ENCODE data around the gene CCDC50. TPM values are rescaled to one million over a fixed set of nuclear protein-coding genes. Genes with fewer than 3 reads are reported as not detected.

Gene CCDC50
- total RNA-seq, 1 donor from 2014 or later = 34.1 TPM

DNA sequence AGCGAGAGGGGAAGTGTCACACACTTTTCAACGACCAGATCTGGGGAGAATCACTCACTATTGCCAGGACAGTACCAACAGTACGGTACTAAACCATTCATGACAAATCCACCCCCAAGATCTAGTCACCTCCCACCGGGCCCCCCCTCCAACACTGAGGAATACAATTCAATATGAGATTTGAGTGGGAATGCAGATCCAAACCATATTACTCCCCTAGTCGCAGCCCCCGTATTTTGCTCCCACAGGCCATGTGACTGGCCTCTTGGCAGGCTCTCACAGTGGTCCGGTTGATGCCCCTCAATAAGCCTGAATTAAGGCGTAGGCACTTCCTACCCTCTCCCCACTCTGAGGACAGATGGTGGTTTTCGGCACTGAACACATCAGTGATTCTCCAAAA is 86.4 kb downstream of the CCDC50 start:
- no peaks in the 10 kb centered on the region for H3K36me3 Mint-ChIP-seq (ENCODE audit: low read depth)
- peaks cover 3% of the 10 kb centered on the region for H3K4me1 Mint-ChIP-seq
- H3K27ac Mint-ChIP-seq = no peak overlapping the region
- intact Hi-C loops (cut with micrococcal nuclease) = no loop called here
- DNase-seq = no peak
- no peaks in the 10 kb centered on the region for H3K27me3 Mint-ChIP-seq
- H3K9me3 Mint-ChIP-seq = no peaks in the 10 kb centered on the region
- H3K4me3 Mint-ChIP-seq = no peak overlapping the region

DNA sequence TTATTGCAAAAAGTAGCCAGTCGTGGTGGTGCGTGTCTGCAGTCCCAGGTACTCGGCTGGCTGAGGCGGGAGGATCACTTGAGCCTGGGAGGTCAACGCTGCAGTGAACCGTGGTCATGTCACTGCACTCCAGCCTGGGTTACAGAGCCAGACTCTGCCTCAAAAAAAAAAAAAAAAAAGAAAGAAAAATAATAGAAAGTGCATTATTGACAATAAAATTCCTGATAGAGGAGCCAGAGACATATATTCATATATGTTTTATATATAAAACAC is 88.2 kb downstream of the CCDC50 start:
- no peak overlapping the region for H3K27ac Mint-ChIP-seq
- H3K27me3 Mint-ChIP-seq = no peaks in the 10 kb centered on the region
- intact Hi-C loops (cut with micrococcal nuclease) = loop anchor here (2.0 kb wide), 1 partner anchor 1027 kb away; no protein-coding TSS in a partner anchor
- H3K4me3 Mint-ChIP-seq = no peak overlapping the region
- H3K9me3 Mint-ChIP-seq = no peaks in the 10 kb centered on the region
- no peak for DNase-seq
- peaks cover 3% of the 10 kb centered on the region for H3K4me1 Mint-ChIP-seq
- H3K36me3 Mint-ChIP-seq (ENCODE audit: low read depth) = no peaks in the 10 kb centered on the region

DNA sequence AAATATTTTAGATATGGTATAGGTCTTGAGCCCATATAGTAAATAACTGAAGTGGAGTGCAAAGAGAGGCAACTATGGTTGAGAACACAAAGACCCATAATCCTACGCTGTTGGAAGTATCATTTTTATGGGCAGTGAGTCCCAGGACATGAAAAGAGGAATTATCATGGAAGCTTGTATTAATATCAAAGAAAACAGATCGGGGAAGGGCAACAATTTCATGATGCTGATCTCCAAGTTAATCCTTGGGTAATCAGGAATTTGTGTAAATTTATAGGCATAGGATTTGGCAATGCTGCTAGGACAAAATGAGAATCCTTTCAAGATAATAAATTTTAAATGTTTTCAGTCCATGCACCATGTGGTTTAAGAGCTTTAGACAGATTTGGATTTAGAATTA is 91.6 kb downstream of the CCDC50 start:
- H3K4me1 Mint-ChIP-seq = no peaks in the 10 kb centered on the region
- no peaks in the 10 kb centered on the region for H3K27me3 Mint-ChIP-seq
- no peaks in the 10 kb centered on the region for H3K9me3 Mint-ChIP-seq
- H3K36me3 Mint-ChIP-seq (ENCODE audit: low read depth) = no peaks in the 10 kb centered on the region
- H3K27ac Mint-ChIP-seq = no peak overlapping the region
- H3K4me3 Mint-ChIP-seq = no peak overlapping the region
- intact Hi-C loops (cut with micrococcal nuclease) = loop anchor here (10.0 kb wide), 1 partner anchor 1004 kb away; no protein-coding TSS in a partner anchor
- DNase-seq = no peak

DNA sequence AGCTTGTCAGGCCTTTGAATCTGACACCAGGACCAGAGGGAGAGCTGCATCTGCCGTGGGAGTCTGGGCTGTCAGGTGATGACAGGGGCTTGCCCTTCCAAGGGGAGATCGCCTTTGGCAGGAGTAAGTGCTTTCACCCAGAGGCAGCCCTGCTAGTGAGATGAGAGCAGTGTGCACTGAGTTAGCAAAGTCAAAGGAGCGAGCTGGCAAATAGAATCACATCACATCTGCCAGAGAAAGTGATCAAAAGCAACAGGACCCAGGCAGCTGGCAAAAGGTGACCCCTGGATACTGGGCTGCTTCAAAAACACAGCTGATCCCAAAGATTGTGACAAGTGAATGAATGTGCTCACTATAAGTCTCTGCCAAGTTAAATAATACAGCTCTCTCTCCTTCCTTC is 95.7 kb downstream of the CCDC50 start:
- no peak for DNase-seq
- Mint-ChIP-seq H3K9me3 (no peaks in the 10 kb centered on the region), H3K36me3 (ENCODE audit: low read depth) (no peaks in the 10 kb centered on the region), H3K4me3 (no peak overlapping the region), H3K27me3 (no peaks in the 10 kb centered on the region), H3K4me1 (no peaks in the 10 kb centered on the region), H3K27ac (no peak overlapping the region)
- intact Hi-C loops (cut with micrococcal nuclease) = loop anchor here (10.0 kb wide), 1 partner anchor 1000 kb away; no protein-coding TSS in a partner anchor

DNA sequence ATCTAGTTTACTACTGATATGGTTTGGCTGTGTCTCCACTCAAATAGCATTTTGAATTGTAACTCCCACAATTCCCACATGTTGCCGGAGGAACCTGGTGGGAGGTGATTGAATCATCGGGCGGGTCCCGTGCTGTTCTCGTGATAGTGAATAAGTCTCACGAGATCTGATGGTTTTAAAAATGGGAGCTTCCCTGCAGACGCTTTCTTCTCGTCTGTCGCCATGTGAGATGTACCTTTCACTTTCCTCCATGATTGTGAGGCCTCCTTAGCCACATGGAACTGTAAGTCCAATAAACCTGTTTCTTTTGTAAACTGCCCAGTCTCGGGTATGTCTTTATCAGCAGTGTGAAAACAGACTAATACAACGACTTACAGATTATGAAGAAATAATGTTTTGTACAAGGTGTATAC is 96.1 kb downstream of the CCDC50 start:
- no peaks in the 10 kb centered on the region for H3K36me3 Mint-ChIP-seq (ENCODE audit: low read depth)
- no peak for DNase-seq
- no peak overlapping the region for H3K4me3 Mint-ChIP-seq
- H3K9me3 Mint-ChIP-seq = no peaks in the 10 kb centered on the region
- intact Hi-C loops (cut with micrococcal nuclease) = loop anchor here (10.0 kb wide), 1 partner anchor 999 kb away; no protein-coding TSS in a partner anchor
- H3K27ac Mint-ChIP-seq = no peak overlapping the region
- H3K27me3 Mint-ChIP-seq = no peaks in the 10 kb centered on the region
- no peaks in the 10 kb centered on the region for H3K4me1 Mint-ChIP-seq

DNA sequence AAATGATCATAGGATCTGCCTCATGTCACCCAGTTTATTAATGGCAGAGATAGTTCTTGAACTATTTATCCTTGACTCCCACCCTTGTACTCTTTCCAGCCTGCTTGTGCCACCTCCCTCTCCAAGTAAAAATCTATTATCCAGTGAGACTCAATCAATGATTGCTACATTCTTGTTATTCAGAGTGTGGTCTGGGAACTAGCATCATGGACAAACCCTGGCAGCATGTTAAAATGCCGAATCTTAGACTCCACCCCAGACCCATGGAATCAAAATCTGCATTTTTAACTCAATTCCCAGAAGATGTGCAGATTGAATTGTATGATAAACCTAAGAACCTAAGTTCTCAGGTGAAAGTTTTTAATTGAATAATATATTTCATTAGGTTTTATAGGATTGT is 97.1 kb downstream of the CCDC50 start:
- Mint-ChIP-seq H3K4me1 (no peaks in the 10 kb centered on the region), H3K36me3 (ENCODE audit: low read depth) (no peaks in the 10 kb centered on the region), H3K27me3 (no peaks in the 10 kb centered on the region), H3K9me3 (no peaks in the 10 kb centered on the region), H3K27ac (no peak overlapping the region), H3K4me3 (no peak overlapping the region)
- no peak for DNase-seq
- intact Hi-C loops (cut with micrococcal nuclease) = loop anchor here (10.0 kb wide), 1 partner anchor 998 kb away; no protein-coding TSS in a partner anchor

DNA sequence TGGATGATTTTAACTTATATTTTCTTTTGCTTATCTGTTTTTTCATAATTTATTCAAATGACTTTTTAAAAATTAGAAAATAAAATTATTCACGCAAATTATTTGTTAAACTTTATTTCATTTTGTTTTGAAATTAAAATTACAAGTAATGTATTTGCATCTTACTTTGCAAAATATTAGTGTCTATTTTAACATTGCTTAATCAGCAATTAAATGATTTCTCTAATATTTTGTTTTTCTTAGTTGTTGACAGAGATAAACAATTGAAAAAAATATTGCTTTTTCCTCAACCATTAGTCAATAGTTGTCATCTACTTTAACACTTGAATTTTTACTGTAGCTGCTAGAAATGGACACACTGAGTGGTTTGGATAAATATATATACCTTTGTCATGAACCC is 99.0 kb downstream of the CCDC50 start:
- H3K27ac Mint-ChIP-seq = no peak overlapping the region
- H3K27me3 Mint-ChIP-seq = no peaks in the 10 kb centered on the region
- H3K36me3 Mint-ChIP-seq (ENCODE audit: low read depth) = no peaks in the 10 kb centered on the region
- no peaks in the 10 kb centered on the region for H3K9me3 Mint-ChIP-seq
- H3K4me3 Mint-ChIP-seq = no peak overlapping the region
- DNase-seq = no peak
- no peaks in the 10 kb centered on the region for H3K4me1 Mint-ChIP-seq
- intact Hi-C loops (cut with micrococcal nuclease) = loop anchor here (10.0 kb wide), 1 partner anchor 997 kb away; no protein-coding TSS in a partner anchor

DNA sequence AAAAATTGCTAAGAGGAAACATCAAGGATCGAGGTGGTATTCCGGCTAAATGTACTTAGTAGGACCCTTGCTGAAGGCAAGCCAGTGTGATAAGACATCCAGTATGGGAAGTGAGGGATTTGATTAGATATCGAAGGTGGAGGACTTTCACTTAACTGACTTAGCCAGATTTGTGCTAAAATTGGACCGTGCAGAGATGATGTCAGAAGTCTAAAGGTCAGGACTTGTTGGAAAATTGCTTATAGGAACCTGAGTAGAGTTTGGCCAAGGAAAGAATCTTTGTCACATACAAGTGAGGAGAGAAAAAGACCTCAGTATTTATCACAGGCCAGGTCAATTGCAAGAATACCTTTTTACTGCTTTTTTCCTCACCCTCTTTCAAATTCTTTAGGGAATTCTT is 100.9 kb downstream of the CCDC50 start:
- Mint-ChIP-seq H3K27ac (no peak overlapping the region), H3K36me3 (ENCODE audit: low read depth) (no peaks in the 10 kb centered on the region), H3K4me1 (no peaks in the 10 kb centered on the region), H3K9me3 (no peaks in the 10 kb centered on the region), H3K27me3 (no peaks in the 10 kb centered on the region), H3K4me3 (no peak overlapping the region)
- DNase-seq = no peak
- intact Hi-C loops (cut with micrococcal nuclease) = no loop called here

DNA sequence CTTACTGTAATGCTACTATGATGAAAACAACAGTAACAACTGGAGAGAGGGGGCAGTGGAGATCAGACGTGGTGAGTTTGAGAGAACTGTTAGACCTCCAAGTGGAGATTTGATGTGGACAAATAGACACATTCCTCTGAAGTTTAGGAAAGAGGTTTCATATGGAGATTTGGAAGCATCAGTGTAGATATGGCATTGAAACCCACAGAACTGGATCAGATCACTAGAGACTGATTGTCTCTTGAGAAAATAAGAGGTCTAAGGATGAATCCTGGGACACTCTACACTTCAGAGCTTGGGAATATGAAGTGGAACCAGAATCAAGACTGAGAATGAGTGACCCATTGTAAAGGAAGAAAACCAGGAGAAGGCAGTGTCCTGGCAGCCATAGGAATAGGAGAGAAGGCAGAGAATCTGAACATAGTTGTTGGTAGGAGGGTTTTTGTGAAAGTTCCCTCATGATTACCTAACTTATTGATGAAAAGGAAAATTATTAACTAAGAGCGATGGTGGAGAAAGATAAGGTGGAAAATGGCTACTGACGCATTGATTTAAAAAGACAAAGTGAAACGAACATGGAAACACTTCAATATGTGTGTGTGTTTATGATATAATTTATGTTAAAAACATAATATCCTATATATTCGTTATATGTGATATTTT is 102.1 kb downstream of the CCDC50 start:
- Mint-ChIP-seq H3K9me3 (no peaks in the 10 kb centered on the region), H3K27me3 (no peaks in the 10 kb centered on the region), H3K36me3 (ENCODE audit: low read depth) (no peaks in the 10 kb centered on the region), H3K4me1 (no peaks in the 10 kb centered on the region), H3K27ac (no peak overlapping the region), H3K4me3 (no peak overlapping the region)
- intact Hi-C loops (cut with micrococcal nuclease) = no loop called here
- DNase-seq = no peak

DNA sequence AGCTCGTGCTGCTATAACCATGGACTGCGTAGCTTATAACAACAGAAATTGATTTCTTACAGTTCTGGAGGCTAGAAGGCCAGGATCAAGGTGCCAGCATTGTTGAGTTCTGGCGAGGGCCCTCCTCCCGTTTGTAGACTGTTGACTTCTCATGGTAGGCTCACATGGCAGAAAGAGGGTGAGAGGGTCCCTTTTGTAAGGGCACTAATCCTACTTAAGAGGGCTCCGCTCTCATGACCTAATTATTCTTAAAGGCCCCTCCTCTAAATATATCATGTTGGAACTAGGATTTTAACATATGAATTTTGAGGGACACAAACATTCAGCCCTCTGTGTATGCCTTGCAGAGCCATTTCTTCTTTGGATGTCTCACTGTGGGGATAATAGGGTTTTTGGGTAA is 103.0 kb downstream of the CCDC50 start:
- Mint-ChIP-seq H3K27ac (no peak overlapping the region), H3K36me3 (ENCODE audit: low read depth) (no peaks in the 10 kb centered on the region), H3K4me3 (no peak overlapping the region), H3K27me3 (no peaks in the 10 kb centered on the region), H3K4me1 (no peaks in the 10 kb centered on the region), H3K9me3 (no peaks in the 10 kb centered on the region)
- no peak for DNase-seq
- intact Hi-C loops (cut with micrococcal nuclease) = no loop called here

DNA sequence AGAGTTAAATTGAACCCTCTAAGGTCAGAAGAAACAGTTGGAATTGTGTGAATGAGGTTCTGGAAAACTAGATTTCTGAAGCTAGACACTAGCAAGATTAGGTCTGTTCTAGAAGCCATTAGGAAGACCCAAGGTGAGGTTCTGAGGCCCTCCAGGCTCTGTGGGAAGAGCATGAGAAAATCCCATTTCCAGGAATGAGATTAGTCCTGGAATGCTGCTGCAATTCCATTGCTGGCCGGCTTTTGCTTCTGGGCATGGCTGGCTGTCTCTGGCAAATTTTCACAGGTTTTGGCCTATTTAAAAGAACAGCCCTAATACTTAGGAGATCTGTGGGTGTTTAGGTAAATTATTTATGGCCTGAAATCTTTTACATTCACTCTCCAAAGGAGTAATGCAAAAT is 104.8 kb downstream of the CCDC50 start:
- H3K9me3 Mint-ChIP-seq = no peaks in the 10 kb centered on the region
- no peak for DNase-seq
- no peak overlapping the region for H3K27ac Mint-ChIP-seq
- H3K4me1 Mint-ChIP-seq = no peaks in the 10 kb centered on the region
- intact Hi-C loops (cut with micrococcal nuclease) = no loop called here
- H3K36me3 Mint-ChIP-seq (ENCODE audit: low read depth) = no peaks in the 10 kb centered on the region
- H3K27me3 Mint-ChIP-seq = no peaks in the 10 kb centered on the region
- H3K4me3 Mint-ChIP-seq = no peak overlapping the region

DNA sequence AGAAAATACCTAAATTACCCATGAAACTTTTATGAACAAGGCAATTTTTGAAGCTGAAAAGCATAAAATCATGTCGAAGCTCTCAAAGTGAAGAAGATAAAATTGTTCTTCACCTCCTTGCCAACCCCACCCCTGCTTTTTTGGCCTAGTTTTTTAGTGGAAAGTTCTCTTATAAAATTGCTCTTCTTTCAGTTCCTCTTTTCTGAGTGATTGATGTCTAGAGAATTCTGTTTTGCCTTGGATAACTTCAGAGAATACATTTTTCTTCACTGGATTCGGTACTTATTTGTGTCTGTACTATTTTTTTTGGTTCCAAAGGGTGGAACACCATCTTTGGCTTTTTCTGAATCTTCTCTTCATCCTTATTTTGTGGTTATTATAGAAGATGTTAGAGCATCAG is 106.8 kb downstream of the CCDC50 start:
- intact Hi-C loops (cut with micrococcal nuclease) = no loop called here
- DNase-seq = no peak
- peaks cover 4% of the 10 kb centered on the region for H3K9me3 Mint-ChIP-seq
- no peaks in the 10 kb centered on the region for H3K36me3 Mint-ChIP-seq (ENCODE audit: low read depth)
- no peaks in the 10 kb centered on the region for H3K4me1 Mint-ChIP-seq
- H3K27me3 Mint-ChIP-seq = no peaks in the 10 kb centered on the region
- no peak overlapping the region for H3K4me3 Mint-ChIP-seq
- H3K27ac Mint-ChIP-seq = no peak overlapping the region

DNA sequence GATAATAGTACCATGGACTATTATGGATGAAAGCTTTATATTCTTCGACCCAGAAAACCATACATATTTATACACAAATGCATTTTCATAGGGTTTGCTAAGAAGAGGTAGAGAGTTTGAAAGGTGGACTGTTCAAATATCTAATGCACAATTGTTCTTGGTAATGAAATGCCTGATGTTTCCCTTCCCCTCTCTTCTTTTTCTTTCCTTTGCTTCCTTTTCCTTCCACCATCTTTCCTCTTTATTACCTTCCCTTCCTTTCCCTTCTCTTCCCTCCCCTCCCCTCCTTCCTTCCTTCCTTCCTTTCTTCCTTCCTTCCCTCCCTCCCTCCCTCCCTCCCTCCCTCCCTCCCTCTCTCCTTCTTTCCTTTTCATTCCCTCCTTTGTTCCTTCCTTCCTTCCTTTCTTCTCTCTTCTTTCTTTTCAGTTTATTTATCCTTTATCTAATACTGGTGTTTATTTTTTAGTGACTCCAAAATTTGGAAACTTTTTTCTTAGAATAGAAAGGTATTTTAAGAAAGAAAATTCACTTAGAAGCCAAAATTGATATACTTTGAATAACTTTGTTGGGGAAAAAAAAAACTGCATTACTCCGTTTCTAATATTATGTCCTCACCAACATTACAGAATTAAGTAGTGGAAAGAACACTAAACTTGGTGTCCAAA is 109.1 kb downstream of the CCDC50 start:
- Mint-ChIP-seq H3K27me3 (no peaks in the 10 kb centered on the region), H3K4me3 (no peak overlapping the region)
- intact Hi-C loops (cut with micrococcal nuclease) = no loop called here

DNA sequence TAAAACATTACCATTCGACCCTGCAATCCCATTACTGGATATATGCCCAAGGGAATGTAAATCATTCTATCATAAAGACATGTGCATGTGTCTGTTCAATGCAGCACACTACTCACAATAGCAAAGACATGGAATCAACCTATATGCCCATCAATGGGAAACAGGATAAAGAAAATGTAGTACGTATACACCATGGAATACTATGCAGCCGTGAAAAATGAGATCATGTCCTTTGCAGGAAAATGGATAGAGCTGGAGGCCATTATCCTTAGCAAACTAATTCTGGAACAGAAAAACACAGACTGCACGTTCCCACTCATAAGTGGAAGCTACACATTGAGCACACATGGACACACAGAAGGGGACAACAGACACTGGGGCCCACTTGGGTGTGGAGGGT is 111.3 kb downstream of the CCDC50 start:
- Mint-ChIP-seq H3K27ac (no peak overlapping the region), H3K4me1 (no peaks in the 10 kb centered on the region), H3K27me3 (no peaks in the 10 kb centered on the region)

More for the DNA sequence above, 109.1 kb downstream of the CCDC50 start:
- H3K27ac Mint-ChIP-seq = no peak overlapping the region
- H3K9me3 Mint-ChIP-seq = peaks cover 4% of the 10 kb centered on the region
- no peak for DNase-seq
- no peaks in the 10 kb centered on the region for H3K36me3 Mint-ChIP-seq (ENCODE audit: low read depth)
- no peaks in the 10 kb centered on the region for H3K4me1 Mint-ChIP-seq

DNA sequence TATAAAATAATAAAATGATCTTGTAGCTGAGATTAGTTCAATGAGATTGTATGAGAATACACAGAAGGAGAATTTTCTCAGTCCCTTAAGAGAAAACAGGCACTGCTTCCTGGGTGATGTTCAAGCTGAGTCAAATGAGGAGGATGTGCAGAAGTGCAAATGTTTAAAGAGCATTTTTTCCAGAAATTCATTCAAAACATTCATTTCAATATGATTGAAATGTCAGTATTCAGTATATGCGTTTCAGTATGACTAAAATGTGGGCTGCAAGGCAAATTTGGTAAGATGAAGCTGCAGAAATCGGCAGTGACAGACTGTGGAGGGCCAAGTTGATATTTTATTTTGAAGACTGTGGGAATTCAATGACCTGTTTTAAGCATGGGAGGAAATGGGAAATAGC is 112.5 kb downstream of the CCDC50 start:
- no peak overlapping the region for H3K4me3 Mint-ChIP-seq
- H3K4me1 Mint-ChIP-seq = no peaks in the 10 kb centered on the region
- no peaks in the 10 kb centered on the region for H3K27me3 Mint-ChIP-seq
- peaks cover 4% of the 10 kb centered on the region for H3K9me3 Mint-ChIP-seq
- DNase-seq = no peak
- intact Hi-C loops (cut with micrococcal nuclease) = no loop called here
- no peaks in the 10 kb centered on the region for H3K36me3 Mint-ChIP-seq (ENCODE audit: low read depth)
- no peak overlapping the region for H3K27ac Mint-ChIP-seq

More for the DNA sequence above, 111.3 kb downstream of the CCDC50 start:
- intact Hi-C loops (cut with micrococcal nuclease) = no loop called here
- Mint-ChIP-seq H3K36me3 (ENCODE audit: low read depth) (no peaks in the 10 kb centered on the region), H3K4me3 (no peak overlapping the region), H3K9me3 (peaks cover 4% of the 10 kb centered on the region)
- DNase-seq = no peak

Measured in activated CD4-positive, alpha-beta T cell treated with anti-CD3 and anti-CD28 coated beads, Interleukin-2, amount 10 ng/mL, durations not matched to agents 24 days and 14 days (primary cell).